ENCODE measurements around the gene GUCY1A2.
"Not testable (repeated sequence)": the region's sequence is repeated elsewhere in the genome, so short reads cannot be mapped to it uniquely, and the experiment has no call there.

The GUCY1A2 gene

DNA sequence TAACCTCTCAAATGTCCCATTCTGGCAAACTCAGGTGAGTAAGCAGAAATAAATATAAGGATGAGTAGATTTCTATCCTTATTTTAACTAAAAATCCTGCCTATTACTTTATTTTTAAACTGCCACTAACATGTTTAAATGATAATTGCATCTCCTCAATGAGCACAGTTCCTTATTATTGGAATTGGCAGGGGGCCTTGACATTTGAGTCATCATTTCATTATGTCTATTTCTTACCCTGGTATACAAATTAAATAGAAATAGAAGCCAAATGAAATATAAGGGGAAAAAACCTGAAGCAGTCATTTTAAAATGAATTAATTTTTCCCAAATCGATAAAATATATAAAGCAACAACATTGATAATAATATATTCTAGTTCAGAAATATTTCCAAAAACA lies 81.2 kb downstream of the GUCY1A2 start:
- DNase-seq = no peak

DNA sequence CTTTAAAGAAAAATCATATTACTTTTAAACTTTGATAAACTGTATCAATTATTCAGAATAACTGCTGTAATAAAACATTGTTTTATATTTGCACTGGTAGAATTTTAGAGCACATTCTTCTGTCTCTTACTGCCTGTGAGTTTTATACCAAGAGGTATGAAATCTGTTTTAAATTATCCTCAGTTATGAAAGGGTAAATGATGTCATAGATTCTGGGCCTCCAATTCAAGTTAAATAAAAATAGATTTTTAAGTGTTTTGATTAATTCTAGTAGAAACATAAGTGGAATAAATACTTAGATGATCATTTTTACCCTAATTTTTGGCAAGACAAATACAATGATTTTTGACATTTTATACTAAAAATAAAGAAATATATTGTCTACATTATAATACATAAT lies 93.0 kb downstream of the GUCY1A2 start:
- no peak for DNase-seq

DNA sequence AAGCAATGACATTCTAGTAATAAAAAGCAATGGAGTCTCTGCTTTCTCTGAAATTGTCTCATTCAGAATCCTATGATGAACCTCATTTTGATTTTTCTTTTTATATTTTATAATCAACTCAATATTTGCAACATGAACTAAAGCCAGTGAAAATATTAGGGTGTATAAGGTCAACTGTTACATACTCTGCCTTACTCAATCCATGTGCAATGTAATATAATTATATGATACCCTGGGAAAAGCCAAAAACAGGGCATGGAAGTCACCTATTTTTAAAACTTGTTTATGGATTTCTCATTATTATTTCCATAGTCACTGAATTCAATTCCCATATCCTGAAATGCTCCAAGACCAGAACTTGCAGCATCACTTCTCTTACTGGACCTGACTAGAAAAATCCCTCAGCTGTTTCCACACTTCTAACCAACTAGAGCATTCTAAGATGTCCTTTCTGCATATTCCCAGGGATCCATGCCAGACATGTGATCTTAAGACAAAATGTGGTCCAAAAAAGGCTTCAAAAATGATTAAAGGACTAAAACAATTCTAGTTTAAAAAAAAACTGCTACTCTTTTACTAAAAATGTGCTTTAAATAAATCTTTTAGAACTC lies 97.3 kb downstream of the GUCY1A2 start:
- no peak for DNase-seq

DNA sequence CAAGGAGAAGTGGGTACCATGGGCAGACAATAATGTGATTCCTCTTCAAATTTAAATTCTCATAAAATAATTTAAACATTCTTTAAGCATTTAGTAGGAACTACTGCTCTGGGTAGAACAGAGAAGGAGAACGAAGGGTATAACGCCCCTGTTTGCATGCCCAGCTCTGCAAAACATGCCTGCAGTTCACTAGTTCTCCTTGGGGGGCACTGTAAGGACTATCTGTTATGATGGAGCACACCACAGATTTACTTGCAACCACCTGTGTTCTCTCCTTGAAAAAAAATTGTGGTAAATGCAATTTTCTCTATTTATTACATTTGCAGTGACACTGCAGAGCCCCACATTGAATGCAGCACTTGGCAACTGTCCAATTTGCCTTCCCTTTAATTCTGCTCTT lies 100.3 kb downstream of the GUCY1A2 start:
- no peak for DNase-seq

DNA sequence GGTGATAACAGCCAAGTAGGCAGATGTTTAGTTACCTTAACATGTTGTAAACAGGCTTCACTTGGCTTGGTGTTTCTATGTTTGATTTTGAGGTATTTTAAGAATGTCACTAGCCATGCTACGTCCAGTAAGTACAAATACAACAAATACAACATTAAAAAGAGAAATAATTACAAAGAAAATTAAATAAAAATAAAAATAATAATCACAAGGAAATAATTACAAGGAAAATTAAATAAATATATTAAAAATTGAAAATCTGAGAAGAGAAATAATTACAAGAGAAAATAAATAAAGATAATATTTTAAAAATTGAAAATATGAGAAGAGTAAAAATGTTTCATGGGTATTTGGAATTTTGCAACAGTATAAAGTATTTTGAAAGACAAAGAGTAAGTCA lies 103.9 kb downstream of the GUCY1A2 start:
- DNase-seq = no peak

DNA sequence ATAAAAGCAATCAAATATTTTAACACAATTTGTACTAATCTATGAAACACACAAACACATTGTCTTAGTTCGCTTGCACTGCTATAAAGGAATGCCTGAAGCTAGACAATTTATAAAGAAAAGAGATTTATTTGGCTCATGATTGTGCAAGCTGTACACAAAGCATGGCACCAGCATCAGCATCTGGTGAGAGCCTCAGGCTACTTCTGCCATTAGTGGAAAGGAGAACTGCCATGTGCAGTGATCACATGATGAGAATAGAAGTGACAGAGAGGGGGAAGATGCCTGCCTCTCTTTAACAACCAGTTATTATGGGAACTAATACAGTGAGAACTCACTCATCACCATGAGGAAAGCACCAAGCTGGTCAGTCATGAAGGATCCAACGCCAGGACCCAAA lies 105.1 kb downstream of the GUCY1A2 start:
- DNase-seq = no peak

DNA sequence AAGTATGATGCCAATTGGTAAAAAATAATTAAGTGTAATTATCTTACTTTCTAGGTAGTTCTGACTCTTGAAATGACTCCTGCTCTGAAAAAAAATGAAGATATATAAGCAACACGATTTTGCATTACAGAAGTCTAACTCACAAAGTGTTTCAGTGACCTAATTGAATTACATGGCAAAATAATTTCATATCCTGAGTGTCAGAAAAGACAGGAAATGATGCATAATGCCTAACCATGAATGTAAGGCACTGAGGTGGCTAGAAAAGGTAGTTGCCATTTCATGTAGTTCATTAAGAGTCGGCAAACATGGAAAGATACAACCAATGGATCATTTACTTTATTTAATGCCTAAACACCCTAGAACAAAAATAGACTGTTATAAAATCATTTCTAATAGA lies 113.5 kb downstream of the GUCY1A2 start:
- no peak for DNase-seq

DNA sequence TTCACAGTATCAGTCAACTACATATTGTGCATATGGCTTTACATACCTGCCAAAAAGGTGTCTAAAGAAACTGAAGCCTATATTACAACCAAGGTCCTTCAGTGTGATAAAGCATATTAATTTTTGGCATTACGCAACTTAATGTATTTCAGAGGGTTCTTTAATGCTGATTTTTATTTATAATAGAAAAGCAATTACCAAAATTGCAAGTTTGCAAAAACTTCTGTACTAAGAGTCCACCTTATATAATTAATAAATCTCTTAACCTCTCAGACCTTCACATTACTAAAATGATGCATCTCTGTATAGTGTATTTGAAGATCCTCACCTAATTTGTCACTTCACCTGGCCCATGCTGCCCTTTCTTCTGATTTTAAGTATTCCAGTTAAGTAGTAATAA lies 128.6 kb downstream of the GUCY1A2 start:
- no peak for DNase-seq

DNA sequence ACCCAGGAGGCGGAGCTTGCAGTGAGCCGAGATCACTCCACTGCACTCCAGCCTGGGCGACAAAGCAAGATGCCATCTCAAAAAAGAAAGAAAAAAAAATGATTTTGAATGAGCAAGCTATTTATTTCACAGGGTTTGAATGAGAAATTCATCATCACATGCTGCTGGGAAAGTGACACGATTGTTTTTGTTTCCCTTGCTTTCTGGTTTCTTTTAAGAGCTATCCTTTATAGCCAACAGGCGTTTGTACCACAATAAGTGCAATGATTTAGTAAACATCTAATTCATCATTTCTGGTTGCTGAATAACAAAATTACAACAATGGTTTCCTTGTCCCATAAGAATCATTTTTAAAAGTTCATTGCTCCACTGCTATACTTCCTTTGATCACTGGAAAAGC lies 129.9 kb downstream of the GUCY1A2 start:
- DNase-seq = no peak

DNA sequence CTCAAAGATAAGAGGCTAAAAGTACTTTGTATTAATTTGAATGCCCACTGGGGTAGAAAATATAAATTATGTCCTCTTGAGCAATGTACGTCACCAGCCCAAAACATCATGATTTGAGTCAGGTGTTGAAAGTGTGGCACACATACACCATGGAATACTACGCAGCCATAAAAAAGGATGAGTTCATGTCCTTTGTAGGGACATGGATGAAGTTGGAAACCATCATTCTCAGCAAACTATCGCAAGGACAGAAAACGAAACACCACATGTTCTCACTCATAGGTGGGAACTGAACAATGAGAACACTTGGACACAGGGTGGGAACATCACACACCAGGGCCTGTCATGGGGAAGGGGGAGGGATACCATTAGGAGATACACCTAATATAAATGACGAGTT lies 134.6 kb downstream of the GUCY1A2 start:
- DNase-seq = not testable (repeated sequence)

DNA sequence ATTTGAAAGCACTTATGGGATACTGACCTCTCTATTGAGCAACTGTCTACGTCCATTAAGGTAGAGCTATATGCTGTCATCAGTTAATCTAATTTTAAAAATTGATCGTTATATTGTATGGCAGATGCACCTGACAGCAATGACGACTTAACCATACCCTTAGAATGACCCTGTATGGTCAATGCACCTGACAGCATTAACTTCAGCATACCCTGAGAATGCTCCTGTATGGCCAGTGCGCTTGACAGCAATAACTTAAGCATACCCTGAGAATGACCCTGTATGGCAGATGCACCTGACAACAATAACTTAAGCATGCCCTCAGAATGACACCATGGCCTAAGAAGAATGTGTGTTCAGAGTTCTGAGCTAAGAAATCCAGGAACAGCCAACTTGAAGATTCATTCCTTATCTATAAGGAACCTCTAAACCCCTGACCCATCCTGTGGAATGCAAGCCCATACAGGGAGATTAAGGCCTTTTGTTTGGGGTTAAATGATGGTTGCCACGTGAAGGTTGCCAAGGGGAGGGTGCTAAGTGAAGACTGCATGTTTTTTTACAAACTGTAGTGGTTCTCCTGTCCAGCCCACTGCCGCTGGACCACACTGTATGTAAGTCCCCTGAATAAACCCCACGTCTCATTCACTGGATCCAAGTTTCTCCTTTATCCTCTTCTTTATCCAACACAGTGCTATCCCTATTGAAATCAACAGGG lies 138.3 kb downstream of the GUCY1A2 start:
- no peak for DNase-seq

DNA sequence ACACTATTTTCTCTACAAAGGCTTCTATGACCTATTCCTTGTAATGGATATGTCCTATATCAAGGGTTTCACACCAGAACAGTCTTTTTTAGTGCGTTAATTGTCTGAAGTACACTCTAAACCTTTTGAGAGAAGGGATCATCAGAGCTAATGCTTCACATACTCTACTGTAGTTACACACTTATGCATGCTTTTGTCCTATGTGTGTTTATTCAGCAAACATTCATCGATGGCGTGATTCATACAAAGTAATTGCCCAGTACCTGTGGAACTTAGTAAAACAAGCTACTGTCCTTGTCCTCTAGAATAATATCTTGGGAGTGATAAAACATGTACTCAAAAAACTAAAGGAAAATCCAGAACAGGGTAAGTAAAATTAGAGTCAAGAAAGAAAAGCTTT lies 139.2 kb downstream of the GUCY1A2 start:
- DNase-seq = no peak

DNA sequence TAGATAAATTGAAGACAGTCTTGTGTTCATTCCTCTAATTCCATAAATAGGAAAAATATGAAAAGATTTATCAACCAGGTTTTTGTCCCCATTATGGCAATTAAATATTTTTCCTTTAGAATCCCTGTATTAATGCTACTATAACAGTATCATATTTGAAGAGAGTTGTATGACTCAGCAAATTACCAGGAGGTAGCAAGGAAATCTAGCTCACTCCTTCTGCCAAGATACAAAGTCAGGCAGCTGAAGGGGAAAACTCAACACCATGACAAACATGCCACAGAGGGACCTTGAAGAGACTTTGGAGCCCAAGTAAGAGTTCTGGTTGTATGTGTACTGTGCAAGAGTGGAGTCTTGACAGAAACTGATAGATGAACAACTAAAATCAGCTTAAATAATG lies 143.3 kb downstream of the GUCY1A2 start:
- DNase-seq = no peak

DNA sequence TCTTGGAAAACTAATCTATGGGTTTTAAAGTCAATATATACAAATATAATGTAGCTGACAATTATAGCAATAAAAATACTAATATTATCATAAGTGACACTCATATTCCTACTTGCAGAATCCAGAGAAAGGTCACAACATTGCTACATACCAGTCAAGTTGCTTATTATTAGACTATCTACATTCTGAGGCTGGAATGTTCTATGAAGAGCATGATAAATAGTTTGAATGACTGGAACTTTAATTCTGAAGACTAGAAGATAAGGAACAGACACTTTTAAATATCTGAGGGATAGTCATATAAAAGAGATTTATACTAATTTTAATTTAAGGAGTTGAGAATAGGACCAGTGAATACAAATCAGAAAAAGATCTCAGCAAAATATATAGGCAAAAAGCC lies 146.0 kb downstream of the GUCY1A2 start:
- no peak for DNase-seq

DNA sequence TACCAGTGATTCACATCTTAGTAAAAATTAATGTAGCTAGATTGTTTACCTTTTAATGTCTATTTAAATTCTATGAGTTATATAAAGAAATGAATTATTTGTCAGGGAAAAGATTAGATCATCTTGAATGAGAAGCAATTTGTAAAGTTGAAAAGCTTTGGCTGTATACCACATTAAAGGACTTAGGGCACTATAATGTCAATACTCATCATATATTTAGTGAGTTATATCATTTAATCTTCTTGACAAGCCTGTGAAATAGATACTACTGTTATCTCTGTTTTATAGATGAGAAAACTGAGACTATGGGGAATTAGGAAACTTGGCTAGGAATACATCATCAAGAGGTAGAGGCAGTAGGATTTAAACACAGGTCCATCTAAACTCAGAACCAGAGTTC lies 160.1 kb downstream of the GUCY1A2 start:
- DNase-seq = no peak

DNA sequence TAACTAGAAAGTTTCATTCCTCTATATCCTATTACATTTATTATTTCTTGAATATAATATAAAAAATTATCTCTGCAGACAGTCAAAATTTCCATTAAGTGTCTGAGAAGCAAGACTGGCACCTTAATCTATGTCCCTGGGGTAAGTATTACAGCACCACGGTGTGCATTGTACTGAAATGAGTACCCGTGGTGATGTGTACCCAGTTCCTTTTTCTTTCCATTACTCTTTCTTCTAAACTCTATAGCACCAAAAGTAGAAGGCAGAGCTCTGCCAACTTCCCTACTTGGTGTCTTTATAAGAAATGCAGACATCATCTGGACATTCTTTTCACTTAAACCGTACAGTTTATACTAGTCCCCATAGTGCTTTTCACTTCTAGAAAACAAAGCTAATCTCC lies 161.7 kb downstream of the GUCY1A2 start:
- no peak for DNase-seq

DNA sequence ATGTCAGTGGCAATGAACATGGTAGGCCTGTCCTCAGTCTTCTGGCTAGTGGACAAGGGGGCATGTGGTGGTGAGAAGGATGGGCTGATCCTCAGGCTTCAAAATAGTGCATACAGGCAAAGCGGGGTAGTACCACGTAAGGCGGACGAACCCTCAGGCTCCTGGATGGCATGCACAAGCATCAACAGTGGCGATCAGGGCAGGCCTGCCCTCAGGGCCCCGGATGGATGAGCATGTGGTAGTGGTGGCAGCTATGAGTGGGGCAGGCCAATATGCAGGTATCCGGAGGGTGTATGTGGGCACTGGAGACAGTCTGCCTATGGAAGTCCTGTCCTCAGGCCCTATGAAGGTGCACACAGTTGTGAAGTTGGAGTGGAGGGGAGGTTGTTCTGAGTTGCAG lies 163.8 kb downstream of the GUCY1A2 start:
- DNase-seq = no peak

DNA sequence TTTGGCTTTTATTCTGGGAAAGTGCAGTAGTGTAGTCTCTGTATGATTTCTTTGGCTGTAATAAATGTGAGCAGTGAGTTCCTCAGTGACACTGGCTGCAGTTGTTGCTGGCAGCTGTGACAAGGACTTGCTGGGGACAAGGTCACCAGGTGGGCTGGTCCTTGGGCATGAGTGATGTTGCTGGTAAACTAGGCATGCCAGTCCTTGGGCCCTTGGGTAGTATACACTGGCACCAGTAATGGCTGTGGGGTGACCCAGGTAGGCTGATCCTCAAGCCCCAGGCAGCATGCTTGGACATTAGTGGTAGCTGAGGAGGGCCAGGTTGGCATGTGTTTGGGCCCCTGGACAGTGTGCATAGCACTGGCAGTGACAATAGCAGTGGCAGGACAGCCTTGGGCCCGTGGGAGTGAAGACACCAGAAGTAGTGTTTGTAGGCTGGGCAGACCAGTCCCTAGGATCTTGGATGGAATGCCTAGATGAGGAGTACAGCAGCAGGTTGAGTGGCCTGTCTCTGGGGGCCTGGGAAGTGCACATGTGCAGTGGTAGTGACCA lies 164.3 kb downstream of the GUCY1A2 start:
- no peak for DNase-seq

DNA sequence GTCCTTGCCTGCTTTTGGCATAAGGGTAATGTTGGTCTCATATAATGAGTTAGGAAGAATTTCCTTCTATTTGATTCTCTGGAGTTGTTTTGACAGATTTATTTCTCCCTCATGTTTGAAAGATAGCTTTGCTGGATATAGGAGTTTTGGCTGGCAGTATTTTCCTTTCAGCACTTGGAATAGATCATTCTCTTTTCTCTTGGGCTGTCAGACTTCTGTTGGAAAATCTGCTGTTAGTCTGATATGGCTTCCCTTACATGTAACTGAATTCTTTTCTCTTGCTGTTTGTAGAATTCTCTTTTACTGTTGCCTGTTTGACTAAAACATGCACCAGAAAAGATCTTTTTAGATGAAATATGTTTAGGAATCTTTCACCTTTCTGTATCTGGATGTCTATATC lies 165.5 kb downstream of the GUCY1A2 start:
- no peak for DNase-seq

DNA sequence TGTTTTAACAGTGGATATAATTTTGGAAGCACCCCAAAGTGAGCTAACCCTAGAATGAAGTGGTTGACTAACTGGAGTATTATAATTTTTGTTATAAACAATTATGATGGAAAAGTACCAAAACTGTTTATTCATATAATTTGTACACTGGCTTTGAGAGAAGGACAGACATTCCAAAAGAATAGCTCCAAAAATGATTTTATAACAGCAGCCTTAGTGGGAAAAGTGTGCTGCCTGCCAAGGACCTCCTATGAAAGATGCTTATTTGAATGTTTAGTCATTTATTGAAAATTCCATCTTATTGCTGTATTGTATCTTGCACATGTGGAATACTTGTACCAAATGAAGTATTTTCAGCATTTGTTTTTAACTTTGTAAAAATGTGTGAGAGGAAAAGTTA lies 169.8 kb downstream of the GUCY1A2 start:
- DNase-seq = no peak

DNA sequence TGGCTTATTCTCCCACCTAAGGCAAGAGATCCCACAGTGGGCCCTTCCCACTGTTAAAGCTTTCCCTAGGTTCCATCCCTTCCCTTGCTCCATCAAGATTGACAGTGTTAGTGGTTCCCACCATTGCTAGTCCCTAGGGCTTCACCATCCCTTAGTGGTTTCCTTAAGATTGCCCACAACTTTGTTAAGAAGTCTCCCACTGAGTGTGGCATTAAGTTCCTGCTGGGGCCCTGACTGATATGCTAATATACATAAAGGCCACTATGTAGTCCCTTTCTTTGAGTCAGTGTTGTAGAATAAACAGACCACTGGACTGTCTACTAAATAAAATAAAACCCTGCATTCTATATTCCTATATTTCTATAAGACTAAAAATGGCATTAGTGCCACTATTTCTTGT lies 176.1 kb downstream of the GUCY1A2 start:
- no peak for DNase-seq

DNA sequence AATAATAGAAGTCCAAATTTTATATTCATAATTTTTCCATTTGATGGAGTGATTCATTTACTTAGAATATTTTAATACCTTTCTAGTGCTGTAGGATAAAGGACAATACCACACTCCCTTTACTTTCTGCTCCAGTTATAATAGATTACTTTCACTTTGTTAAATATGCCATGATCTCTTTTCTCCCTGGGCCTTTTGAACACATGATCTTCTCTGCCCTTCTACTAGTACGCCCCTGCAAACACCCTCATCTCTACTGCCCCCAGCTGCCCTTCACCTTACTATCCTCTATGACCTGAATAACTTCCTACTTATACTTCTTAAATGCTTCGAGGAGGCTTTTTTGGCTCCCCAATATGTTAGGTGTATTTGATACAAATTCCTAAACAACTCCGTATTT lies 177.3 kb downstream of the GUCY1A2 start:
- no peak for DNase-seq

DNA sequence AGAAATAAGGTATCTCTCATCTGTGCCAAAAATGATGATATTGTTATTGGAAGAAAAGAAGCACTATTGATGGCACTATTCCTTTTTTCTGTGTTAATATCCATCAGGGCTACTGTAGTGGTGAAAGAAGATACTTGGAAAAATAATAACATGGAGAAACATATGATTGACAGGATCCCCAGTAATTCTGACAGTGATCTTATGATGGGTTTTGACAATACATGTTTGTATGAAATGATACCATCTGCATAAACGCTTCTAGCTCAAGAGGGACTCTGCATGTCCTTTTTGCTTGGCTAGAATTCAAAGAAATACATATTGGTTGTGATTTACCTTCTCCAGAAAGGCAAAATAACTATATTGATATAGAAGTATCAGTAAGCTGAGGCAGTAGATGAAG lies 178.1 kb downstream of the GUCY1A2 start:
- no peak for DNase-seq

DNA sequence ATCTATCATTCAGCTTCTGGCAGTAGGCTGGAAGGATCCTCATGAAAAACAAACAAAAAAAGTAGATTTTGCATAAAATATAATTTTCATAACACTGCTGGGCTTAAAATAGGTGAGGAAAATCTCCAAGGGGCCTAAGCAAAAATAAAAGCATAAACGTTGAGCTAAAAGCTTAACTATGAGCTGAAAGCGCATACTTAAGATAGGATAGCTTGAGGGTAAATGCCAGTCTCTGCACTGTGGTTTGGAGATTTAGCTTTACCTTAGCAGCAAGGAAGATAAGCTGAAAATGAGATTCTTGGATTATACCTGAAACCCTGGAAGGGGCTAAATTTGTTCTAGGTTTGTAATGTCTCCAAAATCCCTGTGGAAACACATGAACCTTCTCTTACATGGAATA lies 183.7 kb downstream of the GUCY1A2 start:
- no peak for DNase-seq

DNA sequence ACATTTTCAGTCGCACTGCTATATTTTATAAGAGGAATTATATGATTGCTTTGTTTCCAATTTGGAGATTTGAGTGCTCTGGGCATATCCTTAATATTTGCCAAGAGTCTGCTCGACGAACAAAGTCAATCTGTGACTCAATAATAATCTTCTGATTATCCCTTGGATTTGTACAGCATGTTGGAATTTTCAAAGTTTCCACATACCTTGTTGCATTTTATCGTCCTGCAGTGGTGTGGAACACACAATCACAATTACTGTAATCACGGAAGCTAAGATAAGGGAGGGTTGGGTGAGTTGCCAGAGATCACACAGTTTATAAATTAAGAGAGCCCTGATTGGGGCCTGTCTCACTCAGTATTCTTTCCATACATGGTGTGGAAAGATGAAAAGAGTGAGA lies 189.3 kb downstream of the GUCY1A2 start:
- no peak for DNase-seq
